Activated naive CD4-positive, alpha-beta T cell treated with Interleukin-2 at 50 U/mL for 16 hours (primary cell): ENCODE measurements around the gene CXXC4.

Experiments
- DNase-seq: peaks from one replicate; pipeline ENCODE4 v3.0.0-alpha.2; 2020

Gene CXXC4

GRCh38 chr4:104494822-104495559 lies at the start of gene CXXC4:
CXXC4 (minus strand) TSS chr4:104494894; CDS start chr4:104491802, 3,092 bp downstream.
- peak; percentile 3 for DNase-seq

- DNase-seq: no peak
Observed at GRCh38 chr4:104533156-104533555, 38.5 kb upstream of the CXXC4 start.

- DNase-seq: no peak
Observed at GRCh38 chr4:104532677-104533076, 38.0 kb upstream of the CXXC4 start.

- no peak for DNase-seq
Observed at GRCh38 chr4:104531390-104531789, 36.7 kb upstream of the CXXC4 start.

GRCh38 chr4:104530426-104530825 lies 35.7 kb upstream of the CXXC4 start:
- no peak for DNase-seq

GRCh38 chr4:104524591-104524990 lies 29.9 kb upstream of the CXXC4 start:
- DNase-seq: no peak

- no peak for DNase-seq
Observed at GRCh38 chr4:104524026-104524425, 29.3 kb upstream of the CXXC4 start.

- no peak for DNase-seq
Observed at GRCh38 chr4:104519588-104519987, 24.9 kb upstream of the CXXC4 start.

GRCh38 chr4:104516884-104517283 lies 22.2 kb upstream of the CXXC4 start:
- no peak for DNase-seq

GRCh38 chr4:104508224-104508623 lies 13.5 kb upstream of the CXXC4 start:
- DNase-seq: no peak

GRCh38 chr4:104507112-104507511 lies 12.4 kb upstream of the CXXC4 start:
- no peak for DNase-seq

- no peak for DNase-seq
Observed at GRCh38 chr4:104504536-104504935, 9.8 kb upstream of the CXXC4 start.

- DNase-seq: no peak
Observed at GRCh38 chr4:104502471-104502870, 7.8 kb upstream of the CXXC4 start.

GRCh38 chr4:104501290-104501689 lies 6.6 kb upstream of the CXXC4 start:
- DNase-seq: no peak

GRCh38 chr4:104500442-104500841 lies 5.7 kb upstream of the CXXC4 start:
- DNase-seq: no peak

GRCh38 chr4:104494185-104494584 lies 509 bp downstream of the CXXC4 start:
- no peak for DNase-seq

- no peak for DNase-seq
Observed at GRCh38 chr4:104493081-104493831, 1.4 kb downstream of the CXXC4 start.

GRCh38 chr4:104492183-104492771 lies 2.4 kb downstream of the CXXC4 start:
- no peak for DNase-seq

GRCh38 chr4:104491481-104492182 lies 3.1 kb downstream of the CXXC4 start:
- peak; percentile 27 for DNase-seq

GRCh38 chr4:104490770-104491480 lies 3.8 kb downstream of the CXXC4 start:
- peak; percentile 37 for DNase-seq

- peak; percentile 11 for DNase-seq
Observed at GRCh38 chr4:104490096-104490769, 4.5 kb downstream of the CXXC4 start.

GRCh38 chr4:104489731-104490095 lies 5.0 kb downstream of the CXXC4 start:
- DNase-seq: no peak
